ENCODE data around the gene MDFI. TPM values are rescaled to one million over a fixed set of nuclear protein-coding genes. Genes with fewer than 3 reads are reported as not detected.

Gene MDFI
- total RNA-seq, 2 donors from 2014 or later: 52.7 to 80.0 TPM

DNA sequence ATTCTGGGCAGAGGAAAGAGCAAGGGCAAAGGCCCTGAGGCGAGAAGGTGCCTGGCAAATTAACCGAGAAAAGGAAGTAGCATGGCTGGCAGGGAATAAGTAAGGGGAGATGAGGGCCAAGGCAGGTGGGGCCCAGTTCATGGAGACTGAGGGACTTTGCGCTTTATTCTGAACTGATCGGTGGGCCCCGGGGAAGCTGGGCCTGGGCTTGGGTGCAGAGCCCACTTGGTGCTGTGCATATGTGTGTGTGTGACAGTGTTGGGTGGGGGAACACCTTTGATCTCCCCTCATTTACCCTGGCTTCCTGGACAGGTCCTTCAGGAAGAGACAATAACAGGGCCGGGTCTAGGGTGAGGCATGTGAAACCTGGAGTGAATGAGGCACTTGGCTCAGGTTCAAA, 2.9 kb upstream of the MDFI start:
- TF ChIP-seq, protein P1, sequence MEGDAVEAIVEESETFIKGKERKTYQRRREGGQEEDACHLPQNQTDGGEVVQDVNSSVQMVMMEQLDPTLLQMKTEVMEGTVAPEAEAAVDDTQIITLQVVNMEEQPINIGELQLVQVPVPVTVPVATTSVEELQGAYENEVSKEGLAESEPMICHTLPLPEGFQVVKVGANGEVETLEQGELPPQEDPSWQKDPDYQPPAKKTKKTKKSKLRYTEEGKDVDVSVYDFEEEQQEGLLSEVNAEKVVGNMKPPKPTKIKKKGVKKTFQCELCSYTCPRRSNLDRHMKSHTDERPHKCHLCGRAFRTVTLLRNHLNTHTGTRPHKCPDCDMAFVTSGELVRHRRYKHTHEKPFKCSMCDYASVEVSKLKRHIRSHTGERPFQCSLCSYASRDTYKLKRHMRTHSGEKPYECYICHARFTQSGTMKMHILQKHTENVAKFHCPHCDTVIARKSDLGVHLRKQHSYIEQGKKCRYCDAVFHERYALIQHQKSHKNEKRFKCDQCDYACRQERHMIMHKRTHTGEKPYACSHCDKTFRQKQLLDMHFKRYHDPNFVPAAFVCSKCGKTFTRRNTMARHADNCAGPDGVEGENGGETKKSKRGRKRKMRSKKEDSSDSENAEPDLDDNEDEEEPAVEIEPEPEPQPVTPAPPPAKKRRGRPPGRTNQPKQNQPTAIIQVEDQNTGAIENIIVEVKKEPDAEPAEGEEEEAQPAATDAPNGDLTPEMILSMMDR (conservative IDR thresholded peaks at IDR 0.05): no peak
- Histone ChIP-seq H3K4me1 (ENCODE audit: control insufficient read depth, insufficient read depth, low read length) (peaks cover 2% of the 10 kb centered on the region), H3K27me3 (ENCODE audit: control insufficient read depth, insufficient read depth, low read length, poor library complexity, severe bottlenecking) (peaks cover 52% of the 10 kb centered on the region), H3K9ac (ENCODE audit: extremely low read depth, low read length, poor library complexity, severe bottlenecking) (no peak overlapping the region), H3K27ac (ENCODE audit: low read depth, low read length) (no peak overlapping the region), H3K36me3 (ENCODE audit: control insufficient read depth, insufficient read depth, low read length) (no peaks in the 10 kb centered on the region), H3K4me3 (ENCODE audit: low read length) (no peak overlapping the region), H3K9me3 (ENCODE audit: control insufficient read depth, low read length) (no peaks in the 10 kb centered on the region)
- Mint-ChIP-seq H3K4me3 (no peak overlapping the region), H3K36me3 (ENCODE audit: low read depth) (no peaks in the 10 kb centered on the region), H3K27me3 (ENCODE audit: insufficient read depth) (peaks cover 70% of the 10 kb centered on the region), H3K9me3 (no peaks in the 10 kb centered on the region), H3K27ac (no peak overlapping the region), H3K4me1 (peaks cover 18% of the 10 kb centered on the region)
- peak; percentile 34 for DNase-seq
- WGBS, 2 experiments (ENCODE audit: insufficient coverage in 1 of 2, insufficient read length in 1 of 2): 88 to 100% methylated on average over 1 to 6 of the region's 6 CpGs

DNA sequence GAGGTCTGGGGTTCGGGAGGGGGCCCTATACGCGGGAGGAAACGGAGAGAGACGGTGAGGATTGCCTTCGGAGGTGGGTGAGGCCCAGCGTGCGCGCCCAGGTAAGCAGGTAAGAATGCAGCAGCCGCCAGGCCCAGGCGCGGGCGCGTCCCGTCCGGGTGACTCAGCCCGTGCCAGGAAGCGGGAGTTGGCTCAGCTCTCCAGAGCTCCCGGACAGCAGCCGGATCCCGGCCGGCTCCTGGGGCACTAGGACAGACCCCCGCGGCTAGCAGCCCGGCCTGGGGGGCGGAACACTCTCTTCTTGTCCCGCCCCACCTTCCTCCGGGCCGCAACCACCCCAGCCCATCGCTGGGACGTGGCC, 1.5 kb upstream of the MDFI start:
- H3K27ac Mint-ChIP-seq: no peak overlapping the region
- H3K4me3 ChIP-seq (ENCODE audit: low read length): peak overlapping the region; percentile 85

DNA sequence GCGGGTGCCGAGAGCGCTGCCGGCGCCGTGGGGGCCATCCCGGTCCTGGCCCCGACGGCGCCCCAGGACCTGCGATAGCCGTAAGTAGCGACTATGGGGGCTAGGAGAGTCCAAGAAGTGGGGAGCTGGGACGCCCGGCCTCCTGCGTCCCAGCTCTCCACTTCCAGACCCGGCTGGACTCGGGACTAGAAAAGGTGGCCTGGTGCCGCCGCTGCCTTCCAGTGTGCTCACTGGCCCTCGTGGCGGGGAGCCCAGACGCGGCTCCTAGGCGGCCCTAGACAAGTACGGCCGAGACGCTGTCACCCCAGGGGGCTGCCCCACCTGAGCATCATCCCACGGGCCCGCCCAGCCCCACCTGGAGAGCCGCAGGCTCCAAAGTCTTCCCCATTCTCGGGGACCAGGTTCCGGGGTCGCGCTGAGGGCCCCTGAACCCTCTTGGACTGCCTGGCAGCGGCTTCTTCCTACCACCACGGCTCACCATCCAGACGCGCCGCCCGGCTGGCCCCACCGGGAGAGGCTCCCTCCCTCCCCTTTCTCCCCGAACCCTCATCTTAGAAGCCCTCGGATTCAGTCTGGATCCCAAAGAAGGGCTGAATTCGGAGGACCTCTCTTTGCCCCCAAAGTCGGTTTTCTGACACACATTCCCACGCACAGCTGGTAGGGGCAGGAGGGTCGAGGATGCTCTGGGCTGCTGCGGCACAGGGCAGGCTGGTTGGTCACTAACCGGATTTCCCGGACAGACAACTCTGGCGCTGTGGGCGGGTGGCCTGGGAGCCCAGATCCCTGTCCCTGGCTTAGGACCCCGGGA, 870 bp upstream of the MDFI start:
- no peaks in the 10 kb centered on the region for H3K9me3 ChIP-seq (ENCODE audit: control insufficient read depth, low read length)
- H3K27ac Mint-ChIP-seq: peak overlapping the region; percentile 70
- peaks cover 10% of the 10 kb centered on the region for H3K36me3 Mint-ChIP-seq (ENCODE audit: low read depth)
- WGBS, 2 experiments (ENCODE audit: insufficient coverage in 1 of 2, insufficient read length in 1 of 2): 6 to 13% methylated on average over 20 to 54 of the region's 54 CpGs
- H3K4me1 ChIP-seq (ENCODE audit: control insufficient read depth, insufficient read depth, low read length): peaks cover 2% of the 10 kb centered on the region
- no peak overlapping the region for H3K9ac ChIP-seq (ENCODE audit: extremely low read depth, low read length, poor library complexity, severe bottlenecking)
- peaks cover 75% of the 10 kb centered on the region for H3K27me3 Mint-ChIP-seq (ENCODE audit: insufficient read depth)
- H3K9me3 Mint-ChIP-seq: no peaks in the 10 kb centered on the region
- no peaks in the 10 kb centered on the region for H3K36me3 ChIP-seq (ENCODE audit: control insufficient read depth, insufficient read depth, low read length)
- peak overlapping the region; percentile 85 for H3K4me3 ChIP-seq (ENCODE audit: low read length)
- no peak overlapping the region for H3K27ac ChIP-seq (ENCODE audit: low read depth, low read length)
- peak overlapping the region; percentile 80 for H3K4me3 Mint-ChIP-seq
- H3K4me1 Mint-ChIP-seq: peaks cover 18% of the 10 kb centered on the region
- TF ChIP-seq, protein P1 (conservative IDR thresholded peaks at IDR 0.05): no peak
- peaks cover 56% of the 10 kb centered on the region for H3K27me3 ChIP-seq (ENCODE audit: control insufficient read depth, insufficient read depth, low read length, poor library complexity, severe bottlenecking)
- peak; percentile 81 for DNase-seq

More for the DNA sequence above, 1.5 kb upstream of the MDFI start:
- Histone ChIP-seq H3K9me3 (ENCODE audit: control insufficient read depth, low read length) (no peaks in the 10 kb centered on the region), H3K9ac (ENCODE audit: extremely low read depth, low read length, poor library complexity, severe bottlenecking) (no peak overlapping the region), H3K36me3 (ENCODE audit: control insufficient read depth, insufficient read depth, low read length) (no peaks in the 10 kb centered on the region), H3K4me1 (ENCODE audit: control insufficient read depth, insufficient read depth, low read length) (peaks cover 2% of the 10 kb centered on the region), H3K27ac (ENCODE audit: low read depth, low read length) (no peak overlapping the region), H3K27me3 (ENCODE audit: control insufficient read depth, insufficient read depth, low read length, poor library complexity, severe bottlenecking) (peaks cover 56% of the 10 kb centered on the region)
- Mint-ChIP-seq H3K4me3 (peak overlapping the region; percentile 80), H3K36me3 (ENCODE audit: low read depth) (peaks cover 10% of the 10 kb centered on the region), H3K27me3 (ENCODE audit: insufficient read depth) (peaks cover 75% of the 10 kb centered on the region), H3K4me1 (peaks cover 18% of the 10 kb centered on the region), H3K9me3 (no peaks in the 10 kb centered on the region)
- DNase-seq: peak; percentile 91
- TF ChIP-seq, protein P1 (conservative IDR thresholded peaks at IDR 0.05): no peak
- 22 to 35% methylated on average over 13 to 31 of the region's 31 CpGs for WGBS, 2 experiments (ENCODE audit: insufficient coverage in 1 of 2, insufficient read length in 1 of 2)

Data from endodermal cell (in vitro differentiated cells).